ENCODE results near the gene RALY. TPM values are rescaled to one million over a fixed set of nuclear protein-coding genes. Genes with fewer than 3 reads are reported as not detected.

The RALY gene
- total RNA-seq, 4 donors from 2014 or later: 78.5 to 110 (median 86.6) TPM

DNA sequence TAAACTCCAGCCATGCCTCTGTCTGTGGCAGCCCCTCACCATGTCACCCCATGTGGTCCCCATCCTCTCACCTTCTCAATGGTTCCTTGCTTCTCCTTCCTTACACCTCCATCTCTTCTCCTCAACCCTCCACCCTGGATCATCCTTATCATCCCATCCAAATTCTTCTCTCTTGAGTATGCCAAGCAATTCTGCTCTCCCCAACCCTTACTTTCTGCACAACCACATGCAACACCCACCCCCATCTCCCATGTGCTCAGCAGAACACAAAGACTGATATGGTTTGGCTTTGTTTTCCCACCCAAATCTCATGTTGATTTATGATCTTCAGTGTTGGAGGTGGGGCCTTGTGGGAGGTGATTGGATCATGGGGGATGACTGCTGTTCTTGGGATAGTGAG, 42.5 kb upstream of the RALY start:
- no peaks in the 10 kb centered on the region for H3K27me3 ChIP-seq
- H3K27ac ChIP-seq: no peak overlapping the region
- no peaks in the 10 kb centered on the region for H3K4me1 ChIP-seq

DNA sequence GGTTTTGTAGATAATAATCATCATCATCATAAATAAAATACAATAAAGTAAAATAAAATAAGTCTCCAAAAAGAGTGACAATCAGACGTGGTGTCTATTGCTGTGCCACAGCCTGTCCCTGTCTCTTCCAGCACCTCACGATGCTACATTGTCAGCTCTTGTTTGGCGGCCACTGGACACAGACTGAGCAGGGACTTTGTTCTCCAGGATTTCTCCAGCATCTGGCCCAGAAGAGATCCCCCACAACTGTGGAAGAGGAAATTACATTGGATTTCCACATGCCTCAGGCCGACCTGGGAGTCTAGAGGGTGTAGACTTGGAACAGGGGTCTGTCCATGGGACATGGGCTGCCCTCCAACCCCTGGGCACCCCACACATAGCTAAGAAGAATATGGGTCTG, 39.2 kb upstream of the RALY start:
- DNase-seq (ENCODE audit: low spot score in 2 of 2): no peak
- no peaks in the 10 kb centered on the region for H3K36me3 ChIP-seq
- TF ChIP-seq EP300 (IDR thresholded peaks at IDR 0.05) (no peak), POLR2A (IDR thresholded peaks at IDR 0.05) (no peak), POLR2AphosphoS5 (IDR thresholded peaks at IDR 0.05) (no peak)
- TF ChIP-seq, protein P1, sequence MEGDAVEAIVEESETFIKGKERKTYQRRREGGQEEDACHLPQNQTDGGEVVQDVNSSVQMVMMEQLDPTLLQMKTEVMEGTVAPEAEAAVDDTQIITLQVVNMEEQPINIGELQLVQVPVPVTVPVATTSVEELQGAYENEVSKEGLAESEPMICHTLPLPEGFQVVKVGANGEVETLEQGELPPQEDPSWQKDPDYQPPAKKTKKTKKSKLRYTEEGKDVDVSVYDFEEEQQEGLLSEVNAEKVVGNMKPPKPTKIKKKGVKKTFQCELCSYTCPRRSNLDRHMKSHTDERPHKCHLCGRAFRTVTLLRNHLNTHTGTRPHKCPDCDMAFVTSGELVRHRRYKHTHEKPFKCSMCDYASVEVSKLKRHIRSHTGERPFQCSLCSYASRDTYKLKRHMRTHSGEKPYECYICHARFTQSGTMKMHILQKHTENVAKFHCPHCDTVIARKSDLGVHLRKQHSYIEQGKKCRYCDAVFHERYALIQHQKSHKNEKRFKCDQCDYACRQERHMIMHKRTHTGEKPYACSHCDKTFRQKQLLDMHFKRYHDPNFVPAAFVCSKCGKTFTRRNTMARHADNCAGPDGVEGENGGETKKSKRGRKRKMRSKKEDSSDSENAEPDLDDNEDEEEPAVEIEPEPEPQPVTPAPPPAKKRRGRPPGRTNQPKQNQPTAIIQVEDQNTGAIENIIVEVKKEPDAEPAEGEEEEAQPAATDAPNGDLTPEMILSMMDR (IDR thresholded peaks at IDR 0.05): no peak
- H3K27ac ChIP-seq: no peak overlapping the region
- no peaks in the 10 kb centered on the region for H3K9me3 ChIP-seq
- no peak overlapping the region for H3K4me3 ChIP-seq
- H3K27me3 ChIP-seq: no peaks in the 10 kb centered on the region
- 88% methylated on average over 4 of the region's 4 CpGs for WGBS
- H3K4me1 ChIP-seq: no peaks in the 10 kb centered on the region

More for the DNA sequence above, 42.5 kb upstream of the RALY start:
- TF ChIP-seq POLR2AphosphoS5 (IDR thresholded peaks at IDR 0.05) (no peak), POLR2A (IDR thresholded peaks at IDR 0.05) (no peak), EP300 (IDR thresholded peaks at IDR 0.05) (no peak)
- TF ChIP-seq, protein P1 (IDR thresholded peaks at IDR 0.05): no peak
- DNase-seq (ENCODE audit: low spot score in 2 of 2): no peak
- Histone ChIP-seq H3K9me3 (peaks cover 13% of the 10 kb centered on the region), H3K36me3 (no peaks in the 10 kb centered on the region), H3K4me3 (no peak overlapping the region)

GRCh38 chr20:33963751-33964150, 30.0 kb upstream of the RALY start:
- Histone ChIP-seq H3K27ac (no peak overlapping the region), H3K4me1 (no peaks in the 10 kb centered on the region), H3K9me3 (no peaks in the 10 kb centered on the region), H3K36me3 (no peaks in the 10 kb centered on the region), H3K27me3 (no peaks in the 10 kb centered on the region), H3K4me3 (no peak overlapping the region)
- 81% methylated on average over 3 of the region's 3 CpGs for WGBS
- DNase-seq (ENCODE audit: low spot score in 2 of 2): no peak
- TF ChIP-seq, protein P1 (IDR thresholded peaks at IDR 0.05): no peak
- TF ChIP-seq POLR2A (IDR thresholded peaks at IDR 0.05) (no peak), EP300 (IDR thresholded peaks at IDR 0.05) (no peak), POLR2AphosphoS5 (IDR thresholded peaks at IDR 0.05) (no peak)

- H3K4me1 ChIP-seq: no peaks in the 10 kb centered on the region
- H3K9me3 ChIP-seq: no peaks in the 10 kb centered on the region
- H3K27me3 ChIP-seq: no peaks in the 10 kb centered on the region
- WGBS: 86% methylated on average over 3 of the region's 3 CpGs
- H3K4me3 ChIP-seq: no peak overlapping the region
- no peak overlapping the region for H3K27ac ChIP-seq
- H3K36me3 ChIP-seq: no peaks in the 10 kb centered on the region
- TF ChIP-seq POLR2A (IDR thresholded peaks at IDR 0.05) (no peak), POLR2AphosphoS5 (IDR thresholded peaks at IDR 0.05) (no peak), EP300 (IDR thresholded peaks at IDR 0.05) (no peak)
- TF ChIP-seq, protein P1 (IDR thresholded peaks at IDR 0.05): no peak
- DNase-seq (ENCODE audit: low spot score in 2 of 2): no peak
Measured at GRCh38 chr20:33964441-33964840, 29.3 kb upstream of the RALY start.

DNA sequence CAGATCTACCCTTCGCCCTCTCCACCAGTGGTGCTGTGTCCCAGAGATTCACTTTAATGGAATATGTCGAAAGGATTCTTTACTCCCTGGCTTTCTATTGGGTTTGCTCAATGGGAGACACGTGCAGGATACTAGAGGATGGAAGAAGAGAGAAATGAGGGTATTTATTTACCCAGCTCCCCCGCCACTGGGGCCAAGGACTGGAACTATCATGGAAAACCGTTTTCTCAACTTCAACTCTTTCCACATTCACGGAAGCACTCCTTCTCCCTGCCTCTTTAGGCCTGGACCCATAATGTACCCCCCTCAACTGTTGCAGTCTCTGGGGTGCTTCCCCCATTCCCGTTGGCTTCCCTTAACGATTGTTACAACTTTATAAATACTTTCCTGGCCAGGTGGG, 26.6 kb upstream of the RALY start:
- DNase-seq (ENCODE audit: low spot score in 2 of 2): no peak

More for the DNA sequence above, 26.6 kb upstream of the RALY start:
- Histone ChIP-seq H3K27me3 (no peaks in the 10 kb centered on the region), H3K36me3 (no peaks in the 10 kb centered on the region), H3K9me3 (no peaks in the 10 kb centered on the region), H3K4me1 (no peaks in the 10 kb centered on the region), H3K4me3 (no peak overlapping the region), H3K27ac (no peak overlapping the region)
- TF ChIP-seq EP300 (IDR thresholded peaks at IDR 0.05): no peak
- TF ChIP-seq, protein P1 (IDR thresholded peaks at IDR 0.05): no peak
- no peak for TF ChIP-seq POLR2AphosphoS5 (IDR thresholded peaks at IDR 0.05)
- TF ChIP-seq POLR2A (IDR thresholded peaks at IDR 0.05): no peak
- WGBS: 97% methylated on average over 8 of the region's 8 CpGs

Measured in suprapubic skin (tissue), 4 donors.